Measurements from ENCODE around the gene PPM1J. TPM values are rescaled to one million over a fixed set of nuclear protein-coding genes. Genes with fewer than 3 reads are reported as not detected.

The PPM1J gene
- polyA plus RNA-seq, 3 donors = 0.28 to 0.75 (median 0.69) TPM

DNA sequence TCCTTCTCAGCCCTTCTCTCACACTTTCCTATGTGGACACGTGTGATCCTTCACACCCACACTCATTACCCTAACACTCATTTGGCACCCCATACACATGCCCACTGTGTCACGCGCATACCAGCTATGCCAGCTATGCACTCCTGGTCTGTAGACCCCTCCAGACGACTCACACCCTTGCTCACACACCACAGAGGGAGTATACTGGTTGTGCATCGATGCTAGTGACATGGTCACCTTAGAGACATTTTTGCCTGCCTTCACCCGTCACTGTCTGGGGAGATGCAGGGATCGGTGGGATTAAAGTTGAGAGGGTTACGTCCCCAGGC is 8.3 kb upstream of the PPM1J start:
- H3K36me3 Mint-ChIP-seq = peaks cover 0 to 1% of the 10 kb centered on the region in 2 donors
- peak overlapping the region; percentile 77 for H3K4me2 ChIP-seq (replicated peaks; ENCODE audit: extremely low read depth, low read length, poor library complexity, severe bottlenecking)
- H3K9me3 ChIP-seq (replicated peaks in 1 of 2; ENCODE audit: control insufficient read depth in 1 of 2, insufficient read depth in 1 of 2, low read length in 2 of 2) = no peaks in the 10 kb centered on the region
- H3K27ac Mint-ChIP-seq = no peak overlapping the region
- peaks cover 0 to 1% (median 0%) of the 10 kb centered on the region in 7 donors for H3K9me3 Mint-ChIP-seq
- H3K36me3 ChIP-seq (replicated peaks in 1 of 2; ENCODE audit: control insufficient read depth in 1 of 2, insufficient read depth in 2 of 2, low read length in 2 of 2) = no peaks in the 10 kb centered on the region
- H3K27me3 Mint-ChIP-seq (ENCODE audit: low read depth in 3 of 3) = peaks cover 8 to 14% (median 13%) of the 10 kb centered on the region in 3 donors
- H3K79me2 ChIP-seq (ENCODE audit: insufficient read depth, low read length) = no peaks in the 10 kb centered on the region
- peaks cover 17 to 22% of the 10 kb centered on the region in 2 donors for H3K4me1 ChIP-seq (ENCODE audit: control insufficient read depth in 1 of 2, insufficient read depth in 2 of 2, low read length in 2 of 2)
- no peaks in the 10 kb centered on the region for H4K20me1 ChIP-seq (ENCODE audit: insufficient read depth, low read length)
- intact Hi-C loops (cut with micrococcal nuclease) = no loop called here
- no peak overlapping the region for H3K27ac ChIP-seq (ENCODE audit: low read depth in 1 of 2, low read length in 2 of 2)
- H3K9ac ChIP-seq (ENCODE audit: insufficient read depth, low read length, poor library complexity, severe bottlenecking) = no peak overlapping the region
- peaks cover 17% of the 10 kb centered on the region for H3K4me1 Mint-ChIP-seq
- H3K4me3 Mint-ChIP-seq = peak overlapping the region; percentile 73 to 80
- DNase-seq = no peak
- TF ChIP-seq, protein P1, sequence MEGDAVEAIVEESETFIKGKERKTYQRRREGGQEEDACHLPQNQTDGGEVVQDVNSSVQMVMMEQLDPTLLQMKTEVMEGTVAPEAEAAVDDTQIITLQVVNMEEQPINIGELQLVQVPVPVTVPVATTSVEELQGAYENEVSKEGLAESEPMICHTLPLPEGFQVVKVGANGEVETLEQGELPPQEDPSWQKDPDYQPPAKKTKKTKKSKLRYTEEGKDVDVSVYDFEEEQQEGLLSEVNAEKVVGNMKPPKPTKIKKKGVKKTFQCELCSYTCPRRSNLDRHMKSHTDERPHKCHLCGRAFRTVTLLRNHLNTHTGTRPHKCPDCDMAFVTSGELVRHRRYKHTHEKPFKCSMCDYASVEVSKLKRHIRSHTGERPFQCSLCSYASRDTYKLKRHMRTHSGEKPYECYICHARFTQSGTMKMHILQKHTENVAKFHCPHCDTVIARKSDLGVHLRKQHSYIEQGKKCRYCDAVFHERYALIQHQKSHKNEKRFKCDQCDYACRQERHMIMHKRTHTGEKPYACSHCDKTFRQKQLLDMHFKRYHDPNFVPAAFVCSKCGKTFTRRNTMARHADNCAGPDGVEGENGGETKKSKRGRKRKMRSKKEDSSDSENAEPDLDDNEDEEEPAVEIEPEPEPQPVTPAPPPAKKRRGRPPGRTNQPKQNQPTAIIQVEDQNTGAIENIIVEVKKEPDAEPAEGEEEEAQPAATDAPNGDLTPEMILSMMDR (IDR thresholded peaks at IDR 0.05) = no peak
- peak overlapping the region; percentile 71 for H2AFZ ChIP-seq (ENCODE audit: insufficient read depth, low read depth, low read length, poor library complexity, severe bottlenecking)
- WGBS (ENCODE audit: insufficient coverage) = 75% methylated on average over 5 of the region's 8 CpGs
- peak overlapping the region in 1 of 3 experiments; percentile 67 for H3K4me3 ChIP-seq (replicated peaks in 1 of 3; ENCODE audit: low read depth in 2 of 3, low read length in 3 of 3)
- H3K27me3 ChIP-seq (ENCODE audit: control insufficient read depth in 2 of 2, insufficient read depth in 2 of 2, low read length in 2 of 2) = peaks cover 0 to 5% of the 10 kb centered on the region in 2 donors

DNA sequence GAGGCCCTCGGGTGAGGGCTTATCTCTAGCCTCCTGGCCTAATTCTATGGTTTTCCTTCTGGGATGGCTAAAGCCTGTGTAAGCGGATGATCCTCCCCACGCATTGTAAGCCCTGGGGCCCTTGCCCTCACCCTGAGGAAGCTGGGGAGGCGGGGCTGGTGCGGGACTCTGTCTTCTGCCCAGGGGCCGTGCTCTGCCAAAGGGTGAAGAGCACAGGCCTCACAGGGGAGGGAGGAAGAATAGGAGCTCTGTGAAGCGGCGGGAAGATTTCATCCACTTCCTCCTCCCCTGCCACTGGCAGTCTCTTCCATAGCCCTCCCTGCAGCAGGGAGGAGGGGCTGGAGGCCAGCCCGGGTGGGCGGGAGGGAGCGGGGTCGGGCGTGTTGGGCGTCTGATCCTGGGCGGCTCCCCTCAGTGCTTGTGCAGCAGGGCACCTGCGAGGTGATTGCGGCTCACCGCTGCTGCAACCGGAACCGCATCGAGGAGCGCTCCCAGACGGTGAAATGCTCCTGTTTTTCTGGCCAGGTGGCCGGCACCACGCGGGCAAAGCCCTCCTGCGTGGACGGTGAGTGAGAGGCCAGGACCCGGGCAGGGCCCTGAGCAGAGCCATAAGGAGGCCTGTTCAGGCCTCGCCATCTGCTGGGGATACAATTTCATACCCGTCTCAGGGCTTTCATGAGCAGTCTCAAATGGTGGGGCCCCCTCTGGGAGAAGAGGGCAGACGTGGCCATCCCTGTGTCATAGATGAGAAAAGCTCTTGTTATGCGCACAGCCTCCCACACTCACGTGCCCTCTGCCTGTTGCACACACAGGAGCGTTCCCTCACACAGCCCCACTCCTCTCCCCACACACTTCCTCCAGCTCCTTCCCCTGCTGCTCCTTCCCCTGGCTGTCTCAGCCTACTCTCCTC is 7.7 kb upstream of the PPM1J start:
- Histone ChIP-seq H3K4me1 (ENCODE audit: control insufficient read depth in 1 of 2, insufficient read depth in 2 of 2, low read length in 2 of 2) (peaks cover 17 to 23% of the 10 kb centered on the region in 2 donors), H3K9ac (ENCODE audit: insufficient read depth, low read length, poor library complexity, severe bottlenecking) (no peak overlapping the region), H3K4me3 (replicated peaks in 1 of 3; ENCODE audit: low read depth in 2 of 3, low read length in 3 of 3) (peak overlapping the region in 2 of 3 experiments; percentile 31 to 67), H3K27me3 (ENCODE audit: control insufficient read depth in 2 of 2, insufficient read depth in 2 of 2, low read length in 2 of 2) (peaks cover 0 to 5% of the 10 kb centered on the region in 2 donors), H3K36me3 (replicated peaks in 1 of 2; ENCODE audit: control insufficient read depth in 1 of 2, insufficient read depth in 2 of 2, low read length in 2 of 2) (no peaks in the 10 kb centered on the region), H3K4me2 (replicated peaks; ENCODE audit: extremely low read depth, low read length, poor library complexity, severe bottlenecking) (peak overlapping the region; percentile 77), H2AFZ (ENCODE audit: insufficient read depth, low read depth, low read length, poor library complexity, severe bottlenecking) (peak overlapping the region; percentile 71), H3K27ac (ENCODE audit: low read depth in 1 of 2, low read length in 2 of 2) (no peak overlapping the region), H4K20me1 (ENCODE audit: insufficient read depth, low read length) (no peaks in the 10 kb centered on the region), H3K79me2 (ENCODE audit: insufficient read depth, low read length) (no peaks in the 10 kb centered on the region), H3K9me3 (replicated peaks in 1 of 2; ENCODE audit: control insufficient read depth in 1 of 2, insufficient read depth in 1 of 2, low read length in 2 of 2) (no peaks in the 10 kb centered on the region)
- Mint-ChIP-seq H3K27ac (no peak overlapping the region), H3K36me3 (peaks cover 0 to 1% of the 10 kb centered on the region in 2 donors), H3K4me3 (peak overlapping the region; percentile 73 to 80), H3K9me3 (peaks cover 0 to 1% (median 0%) of the 10 kb centered on the region in 7 donors), H3K4me1 (peaks cover 17% of the 10 kb centered on the region), H3K27me3 (ENCODE audit: low read depth in 3 of 3) (peaks cover 10 to 17% (median 16%) of the 10 kb centered on the region in 3 donors)
- intact Hi-C loops (cut with micrococcal nuclease) = no loop called here
- DNase-seq = peak; percentile 27 to 44 (median 40)
- TF ChIP-seq, protein P1 (IDR thresholded peaks at IDR 0.05) = no peak
- WGBS (ENCODE audit: insufficient coverage) = 6% methylated on average over 28 of the region's 35 CpGs
